NCI-H2029 (cell line): ENCODE data around the gene MEGF11.

Experiments
- DNase-seq: peaks from one replicate; lab custom pipeline; 2025; lab: John Stamatoyannopoulos, UW

MEGF11 gene

GRCh38 chr15:66170042-66170441, 83.5 kb downstream of the MEGF11 start:
- no peak for DNase-seq

GRCh38 chr15:66169625-66170024, 83.9 kb downstream of the MEGF11 start:
- no peak for DNase-seq

GRCh38 chr15:66169023-66169422, 84.5 kb downstream of the MEGF11 start:
- no peak for DNase-seq

GRCh38 chr15:66167854-66168253, 85.7 kb downstream of the MEGF11 start:
- DNase-seq, result no peak

DNA sequence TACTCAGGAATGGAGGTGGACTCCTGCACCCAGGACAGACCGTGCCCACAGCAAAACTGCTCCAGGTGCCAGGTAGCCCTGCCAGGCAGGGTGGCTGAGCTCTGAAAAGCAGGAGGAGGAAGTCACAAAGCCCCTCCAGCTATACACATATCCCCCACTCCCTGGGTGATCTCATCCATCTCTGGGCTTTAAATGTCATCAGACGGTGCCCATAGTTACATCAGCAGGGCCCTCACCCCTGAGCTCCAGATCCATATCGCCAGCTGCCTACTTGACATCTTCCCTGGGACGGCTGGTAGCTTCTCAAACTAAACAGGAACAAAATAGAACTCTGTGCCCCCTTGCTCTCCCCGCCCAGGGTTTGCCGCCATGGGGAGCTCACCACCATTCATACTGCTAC, 87.7 kb downstream of the MEGF11 start:
- DNase-seq, result no peak

GRCh38 chr15:66164788-66165187, 88.8 kb downstream of the MEGF11 start:
- no peak for DNase-seq

- DNase-seq, result no peak
These were observed 90.0 kb downstream of the MEGF11 start for GRCh38 chr15:66163553-66163952.

- no peak for DNase-seq
These were observed 91.3 kb downstream of the MEGF11 start for GRCh38 chr15:66162286-66162685.

GRCh38 chr15:66161575-66162118, 91.9 kb downstream of the MEGF11 start:
- no peak for DNase-seq

DNA sequence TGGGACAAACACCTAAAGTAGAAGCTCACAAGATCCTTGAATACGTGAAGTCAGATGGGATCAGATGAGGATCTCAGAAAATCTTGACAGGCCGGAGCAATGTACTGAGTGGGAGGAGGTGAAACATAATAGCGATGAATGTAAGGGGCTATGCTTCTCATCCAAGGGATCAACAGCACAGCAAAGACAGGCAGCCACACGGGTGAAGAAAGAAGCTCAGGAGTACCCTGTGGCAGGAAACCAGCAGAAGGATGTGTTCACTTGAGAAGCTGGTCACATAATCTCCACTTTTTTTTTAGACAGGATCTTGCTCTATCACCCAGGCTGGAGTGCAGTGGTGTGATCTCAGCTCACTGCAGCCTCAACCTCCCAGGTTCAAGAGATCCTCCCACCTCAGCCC, 92.4 kb downstream of the MEGF11 start:
- no peak for DNase-seq

GRCh38 chr15:66157507-66157906, 96.0 kb downstream of the MEGF11 start:
- DNase-seq, result no peak

- no peak for DNase-seq
These were observed 97.1 kb downstream of the MEGF11 start for GRCh38 chr15:66156310-66156975.

DNA sequence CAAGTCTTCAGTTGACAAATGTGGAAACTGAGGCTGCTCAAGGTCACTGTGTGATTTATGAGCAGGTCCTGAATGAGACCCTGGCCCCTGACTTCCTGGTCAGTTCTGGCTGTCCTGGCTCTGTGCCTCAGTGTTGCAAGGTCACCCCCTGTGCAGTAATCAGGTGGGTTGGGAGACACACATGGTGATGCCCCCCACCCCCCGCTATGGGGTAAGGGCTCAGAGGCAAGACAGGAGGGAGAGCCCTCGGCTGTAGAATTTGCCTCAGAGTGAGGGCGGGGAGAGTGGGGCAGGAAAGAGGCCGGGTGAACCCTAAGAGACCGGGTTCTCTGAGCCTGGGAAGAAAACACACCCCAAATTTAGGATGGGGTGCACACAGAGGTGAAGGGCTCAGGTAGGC, 98.5 kb downstream of the MEGF11 start:
- no peak for DNase-seq

- peak; percentile 41 for DNase-seq
These were observed 99.0 kb downstream of the MEGF11 start for GRCh38 chr15:66154581-66154980.

DNA sequence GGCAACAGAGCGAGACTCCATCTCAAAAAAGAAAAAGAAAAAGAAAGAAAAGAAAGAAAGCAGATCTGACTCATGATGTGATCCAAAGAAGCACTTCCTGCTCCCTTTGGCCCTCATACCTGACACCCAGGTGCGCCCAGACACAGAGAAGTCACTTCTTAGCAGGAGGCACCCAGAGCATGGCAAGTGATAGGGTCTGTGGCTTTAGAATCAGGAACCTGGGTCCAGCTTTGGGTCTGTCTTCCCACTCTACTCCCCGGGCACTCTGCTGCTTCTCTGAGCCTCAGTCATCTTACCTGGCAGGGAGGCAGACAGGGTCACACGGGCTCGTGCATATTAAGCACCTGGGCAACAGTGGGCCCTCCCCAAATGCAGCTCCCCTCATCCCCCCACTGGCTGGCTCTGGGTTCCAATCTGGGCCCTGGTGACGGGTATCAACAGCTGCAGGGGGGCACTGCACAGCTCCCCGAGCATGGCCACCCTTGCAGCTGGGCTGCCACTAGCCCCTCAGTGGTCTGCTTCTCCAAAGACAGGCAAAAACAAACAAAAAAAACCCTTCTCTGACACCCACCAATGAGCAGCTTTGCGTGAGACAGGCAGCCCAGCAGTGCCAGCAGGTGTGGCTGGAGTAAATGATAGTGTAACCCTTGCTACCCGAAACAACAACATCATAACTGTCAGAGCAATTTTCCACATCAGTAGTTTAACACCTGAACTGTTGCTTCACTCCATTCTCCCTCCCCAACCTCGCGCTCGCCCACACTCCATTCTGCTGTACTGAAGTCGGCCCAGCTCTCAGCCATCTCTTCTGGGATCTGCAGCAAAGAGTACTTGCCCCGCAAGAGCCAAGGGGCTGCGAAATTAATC, 99.8 kb downstream of the MEGF11 start:
- peak; percentile 71 for DNase-seq

DNA sequence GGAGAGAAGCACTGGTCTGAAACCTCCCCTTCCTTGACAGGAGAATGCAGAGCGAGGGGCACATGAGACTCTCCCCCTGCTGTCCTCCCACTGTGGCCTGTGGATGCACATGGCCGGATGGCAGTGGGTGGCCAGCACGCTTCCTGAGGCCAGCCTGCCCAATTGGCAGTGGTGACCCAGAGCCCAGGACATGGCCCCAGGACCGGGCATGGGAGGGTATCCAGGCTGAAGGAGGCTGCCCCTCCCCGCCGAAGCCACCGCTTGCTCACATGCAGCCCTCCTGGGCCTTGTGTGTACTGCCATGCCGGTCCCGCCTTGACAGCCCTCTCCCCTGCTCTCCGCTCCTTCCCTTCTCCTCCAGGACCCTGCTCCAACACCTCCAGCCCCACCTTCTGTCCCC, 100.9 kb downstream of the MEGF11 start:
- no peak for DNase-seq

GRCh38 chr15:66151809-66152208, 101.7 kb downstream of the MEGF11 start:
- peak; percentile 91 for DNase-seq

DNA sequence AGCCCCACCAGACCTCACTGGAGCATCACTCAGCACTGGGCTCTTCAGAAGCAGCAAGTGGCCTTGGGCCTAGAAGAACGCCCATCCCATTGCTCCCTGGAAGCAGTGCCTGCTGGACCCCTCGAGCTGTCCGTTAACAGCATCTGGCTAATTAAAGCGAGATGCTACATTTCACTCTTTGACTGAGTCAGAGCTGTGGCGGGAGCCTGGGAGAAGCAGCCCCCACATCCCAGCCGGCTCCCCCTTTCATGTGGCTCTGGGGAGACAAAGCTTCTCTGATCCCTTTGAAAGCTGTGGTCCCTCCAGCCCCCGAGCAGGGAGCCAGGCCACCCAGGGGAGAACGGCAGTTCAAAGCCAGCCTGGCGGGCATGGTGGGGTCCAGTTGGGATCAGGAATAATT, 103.7 kb downstream of the MEGF11 start:
- DNase-seq, result no peak

DNA sequence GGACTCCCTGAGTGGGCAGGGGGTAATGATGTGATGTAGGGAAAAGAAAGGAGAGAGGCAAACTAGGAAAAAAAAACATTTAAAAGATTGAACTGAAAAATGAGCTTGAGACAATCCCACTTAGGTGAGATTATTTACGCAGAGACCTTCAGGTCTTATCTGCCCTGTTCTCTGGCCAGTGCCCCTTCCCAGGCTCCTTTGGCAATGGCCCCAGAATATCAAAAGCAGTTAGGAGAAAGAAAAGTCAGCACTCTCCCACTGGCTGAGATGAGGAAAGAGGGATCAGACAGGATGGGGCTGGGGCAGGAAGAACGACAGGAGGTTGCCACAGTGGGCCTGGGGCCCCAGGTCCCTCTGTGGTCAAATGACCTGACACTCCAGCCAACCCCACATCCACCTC, 105.4 kb downstream of the MEGF11 start:
- DNase-seq, result no peak

DNA sequence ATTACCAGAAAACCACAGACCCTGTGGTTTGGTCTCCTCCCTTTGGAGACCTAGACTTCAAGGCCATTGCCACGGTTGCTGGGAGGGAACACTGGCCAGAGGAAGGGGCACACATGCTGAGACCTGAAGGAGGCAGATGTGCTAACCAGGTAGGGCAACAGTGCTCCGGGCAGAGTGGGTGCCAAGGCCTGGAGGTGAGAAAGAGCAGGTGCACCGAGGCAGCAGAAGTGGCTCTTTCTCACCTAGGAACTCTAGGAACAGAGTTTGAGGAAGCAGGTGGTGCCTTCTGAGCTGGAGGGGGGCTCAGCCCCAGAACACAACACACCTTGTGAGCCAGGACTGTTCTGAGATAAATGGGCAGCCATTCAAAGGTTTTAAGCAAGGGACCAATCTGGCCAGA, 106.1 kb downstream of the MEGF11 start:
- no peak for DNase-seq

GRCh38 chr15:66145726-66146182, 107.8 kb downstream of the MEGF11 start:
- DNase-seq, result peak; percentile 68

DNA sequence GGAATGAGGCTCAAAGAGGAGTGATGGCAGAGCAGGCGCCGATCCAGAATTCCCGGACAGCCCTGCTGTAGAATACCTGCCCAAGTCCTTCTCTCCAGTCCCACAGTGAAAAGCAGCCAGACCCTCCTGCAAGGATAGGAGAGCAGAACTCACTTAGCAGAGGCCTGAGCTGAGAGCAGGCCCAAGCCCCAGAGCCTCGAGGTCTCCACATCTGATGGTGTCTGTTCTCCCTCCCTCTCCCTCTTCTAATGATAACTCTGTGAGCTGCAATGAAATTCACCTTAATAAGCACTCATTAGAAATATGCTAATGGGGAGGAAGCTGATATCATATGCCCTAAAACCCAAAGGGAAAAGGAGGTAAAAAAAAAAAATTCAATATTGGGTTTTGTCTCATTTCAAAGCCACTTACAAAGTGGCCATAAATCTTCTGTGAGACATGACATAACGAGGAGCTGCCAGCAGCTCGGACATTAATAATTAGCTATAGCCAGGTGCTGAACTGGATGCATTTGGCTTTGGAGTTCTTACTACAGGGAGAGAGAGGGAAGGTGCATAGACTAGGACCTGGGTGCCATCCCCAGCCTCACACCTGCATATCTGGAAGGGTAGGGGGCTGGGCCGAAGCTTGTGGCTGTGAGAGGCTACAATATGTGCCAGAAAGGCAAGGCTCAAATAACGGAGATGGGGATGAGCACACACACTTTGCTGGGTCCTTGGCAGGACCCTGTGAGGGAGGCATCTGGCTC, 108.4 kb downstream of the MEGF11 start:
- peak; percentile 71 for DNase-seq
